HG02763 (cell line): ENCODE data around the gene IL9.
A peak's percentile ranks its signal among the peaks of the same experiment; 100 is the strongest.

ENCODE experiments used
- ATAC-seq: cut with Tn5 transposase; IDR thresholded peaks from one replicate; pipeline ENCODE4 v1.9.1; 2021; ENCODE audit warnings: mild to moderate bottlenecking, moderate library complexity; ENCODE audit not compliant: unreplicated experiment

IL9 gene

GRCh38 chr5:135894276-135894675 is 1.4 kb downstream of the IL9 start:
- no peak for ATAC-seq

DNA sequence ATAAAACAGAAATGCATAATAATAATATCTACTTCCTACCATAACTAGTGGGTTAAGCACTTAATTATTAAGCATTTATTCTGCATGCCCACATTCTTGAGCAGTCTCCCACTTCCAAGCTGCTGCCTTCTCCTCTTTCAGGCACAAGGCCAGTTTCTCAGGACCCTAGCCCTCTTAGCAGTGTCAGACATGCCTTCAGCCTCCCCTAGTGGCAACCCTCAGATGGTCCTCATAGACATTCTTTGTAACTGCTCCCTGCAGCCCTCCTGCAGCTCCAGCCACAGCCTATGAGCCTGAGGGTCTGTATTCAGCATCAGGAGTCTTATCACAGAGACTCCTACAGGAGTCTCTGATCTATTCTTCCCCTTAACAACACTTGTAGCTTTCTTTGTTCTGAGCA is 3.9 kb downstream of the IL9 start:
- ATAC-seq: no peak

DNA sequence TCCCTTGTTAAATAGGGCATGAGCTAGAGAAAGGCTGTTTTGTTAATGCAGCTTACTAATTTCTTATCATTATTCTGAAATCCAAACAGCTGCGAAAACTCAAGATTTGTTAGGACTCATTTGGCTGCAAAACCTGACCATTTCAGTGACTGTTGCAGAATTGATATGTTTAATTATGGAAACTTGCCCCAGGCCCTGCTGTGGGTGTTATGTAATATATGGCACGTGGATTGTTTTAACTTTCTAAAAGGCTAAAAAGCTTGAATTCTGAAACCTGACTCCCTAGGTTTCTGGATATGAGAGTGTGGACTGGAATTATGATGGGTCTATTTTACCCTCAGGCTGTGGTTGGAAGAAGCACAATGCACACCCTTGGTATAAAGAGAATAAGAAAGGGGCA is 4.4 kb downstream of the IL9 start:
- no peak for ATAC-seq

- peak; percentile 69 for ATAC-seq
These were observed 4.8 kb downstream of the IL9 start for GRCh38 chr5:135890867-135891266.

DNA sequence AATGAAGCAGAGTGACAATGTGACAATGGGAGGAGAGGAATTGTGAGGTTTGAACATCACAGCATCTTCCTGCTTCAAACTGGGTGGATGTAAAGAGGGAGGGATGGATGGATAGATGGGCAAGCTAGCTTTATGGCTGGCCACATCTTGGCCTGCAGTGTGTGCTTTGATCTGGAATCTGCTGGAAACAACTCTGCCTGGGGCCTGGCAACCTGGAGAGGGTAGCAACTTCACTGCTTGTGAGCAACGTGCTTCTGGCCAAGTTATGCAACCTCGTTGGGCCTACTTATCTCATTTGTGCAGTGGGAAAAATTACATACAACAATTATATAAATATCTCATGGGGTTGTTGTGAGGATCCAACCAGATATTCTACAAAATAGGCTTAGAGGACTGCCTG is 5.3 kb downstream of the IL9 start:
- no peak for ATAC-seq

- ATAC-seq: no peak
These were observed 7.6 kb downstream of the IL9 start for GRCh38 chr5:135887881-135888614.

DNA sequence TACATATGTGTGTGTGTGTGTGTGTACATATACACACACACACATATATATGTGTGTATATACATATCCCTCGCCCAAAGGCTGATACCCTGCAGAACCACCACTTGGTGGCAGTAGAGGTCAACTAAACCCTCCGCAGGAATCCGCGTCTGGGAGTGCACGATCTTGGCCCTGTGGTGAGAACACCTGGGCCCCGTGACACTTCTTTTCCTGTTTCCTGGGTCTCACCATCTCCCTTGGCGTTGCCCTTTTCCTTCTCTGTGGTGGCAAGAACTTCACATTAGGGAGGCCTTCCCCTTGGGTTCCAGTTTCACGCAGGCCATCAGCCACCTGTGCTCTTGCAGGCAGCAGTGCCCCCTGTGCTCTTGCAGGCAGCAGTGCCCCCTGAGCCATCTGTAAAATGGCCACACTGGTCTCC is 8.2 kb downstream of the IL9 start:
- peak; percentile 85 for ATAC-seq

DNA sequence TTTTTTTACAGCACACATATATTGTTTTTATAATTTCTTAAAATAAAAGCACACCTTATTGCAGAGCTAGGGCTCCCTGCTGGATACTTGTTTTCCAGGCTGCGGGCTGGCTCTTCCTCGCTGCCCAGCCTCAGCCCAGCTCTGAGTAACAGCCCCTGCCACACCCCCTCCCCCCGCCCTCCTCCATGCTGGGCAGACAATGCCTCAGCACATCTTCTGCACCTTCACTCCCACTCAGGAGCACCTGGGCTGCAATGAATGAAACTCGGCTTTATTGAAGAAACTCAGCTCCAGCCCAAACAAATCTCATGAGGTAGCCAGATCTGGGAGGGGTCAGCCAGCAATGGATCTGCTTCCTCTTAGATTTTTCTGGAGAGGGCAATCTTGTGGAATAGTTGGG is 9.5 kb downstream of the IL9 start:
- no peak for ATAC-seq

DNA sequence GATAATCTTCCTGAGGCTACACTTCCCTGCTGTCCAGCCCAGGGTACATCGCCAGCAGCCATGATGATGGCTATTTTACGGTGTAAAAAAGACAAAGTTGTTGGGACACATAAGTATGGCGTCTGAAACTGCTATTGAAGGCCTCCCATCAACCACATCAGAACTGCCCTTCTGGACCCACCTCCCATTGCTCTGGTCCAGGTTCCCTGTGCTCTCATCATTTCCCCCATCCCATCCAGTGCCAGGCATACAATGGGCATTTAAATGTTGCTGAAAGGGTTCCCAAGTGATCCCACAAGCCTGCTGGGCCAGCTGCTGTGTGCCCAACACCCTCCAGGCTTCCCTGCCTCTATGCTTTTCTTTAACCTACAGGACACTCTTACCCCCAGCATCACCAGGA is 10.6 kb downstream of the IL9 start:
- no peak for ATAC-seq

- ATAC-seq: no peak
These were observed 12.2 kb downstream of the IL9 start for GRCh38 chr5:135883441-135883840.

GRCh38 chr5:135883026-135883425 is 12.6 kb downstream of the IL9 start:
- ATAC-seq: no peak

GRCh38 chr5:135881819-135882218 is 13.8 kb downstream of the IL9 start:
- no peak for ATAC-seq

GRCh38 chr5:135881244-135881643 is 14.4 kb downstream of the IL9 start:
- ATAC-seq: no peak

DNA sequence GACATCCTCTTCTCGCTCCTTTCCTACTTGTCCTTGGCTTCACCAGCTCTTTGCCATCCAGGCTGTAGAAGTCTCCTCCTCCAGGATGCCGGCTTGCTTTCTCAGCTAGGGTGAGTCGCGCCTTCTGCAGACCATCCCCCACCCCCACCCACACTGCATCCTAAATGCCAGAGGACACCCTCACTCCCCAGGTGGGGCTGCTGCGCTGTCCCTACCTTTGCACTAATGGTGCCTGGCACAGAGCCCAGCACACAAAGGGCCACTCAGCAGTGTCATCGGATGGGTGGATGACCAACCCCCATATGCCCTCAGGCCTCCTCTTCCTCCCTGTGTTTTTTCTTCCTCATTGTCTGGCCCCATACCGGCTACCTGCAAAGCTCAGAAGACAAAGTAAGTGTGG is 14.8 kb downstream of the IL9 start:
- ATAC-seq: no peak

DNA sequence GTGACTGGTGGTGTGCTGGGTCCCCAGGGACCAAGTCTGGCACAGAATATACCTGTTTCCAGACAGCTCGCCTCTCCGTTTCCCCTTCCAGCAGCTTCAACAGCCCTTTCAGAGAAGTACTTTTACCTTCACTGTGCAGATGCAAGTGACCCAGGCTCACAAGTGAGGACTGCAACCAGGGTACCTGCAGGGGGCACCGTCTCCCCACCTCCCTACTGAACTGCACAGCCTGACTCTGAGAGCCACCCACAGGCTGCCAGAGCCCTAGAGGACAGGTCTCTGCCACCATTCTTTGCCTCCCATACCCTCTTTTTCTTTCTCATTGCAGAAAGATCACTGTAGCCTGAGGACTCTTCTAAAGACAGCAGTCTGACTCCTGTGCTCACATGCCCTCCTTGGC is 15.4 kb downstream of the IL9 start:
- no peak for ATAC-seq

DNA sequence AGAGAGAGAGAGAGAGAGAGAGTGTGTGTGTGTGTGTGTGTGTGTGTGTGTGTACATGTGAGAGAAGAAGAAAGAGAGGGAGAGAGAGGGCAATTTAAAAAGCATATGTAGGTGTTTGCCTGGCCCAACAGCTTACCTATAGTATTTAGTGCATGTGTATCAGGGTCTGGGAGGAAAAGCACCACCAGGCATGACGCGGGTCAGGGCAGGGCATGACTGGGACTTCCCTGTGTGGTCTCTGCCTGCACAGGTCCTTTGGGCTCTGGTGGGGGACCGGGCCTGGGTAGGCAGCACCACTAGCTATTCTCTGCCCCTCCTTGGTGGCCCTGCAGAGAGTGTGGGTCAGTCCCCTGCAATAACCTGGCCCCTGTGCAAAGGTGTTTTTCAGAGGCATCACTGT is 16.1 kb downstream of the IL9 start:
- ATAC-seq: no peak

GRCh38 chr5:135878156-135878620 is 17.5 kb downstream of the IL9 start:
- no peak for ATAC-seq

GRCh38 chr5:135877570-135878155 is 18.0 kb downstream of the IL9 start:
- ATAC-seq: no peak

GRCh38 chr5:135876146-135876545 is 19.5 kb downstream of the IL9 start:
- no peak for ATAC-seq

- no peak for ATAC-seq
These were observed 20.1 kb downstream of the IL9 start for GRCh38 chr5:135875567-135875966.

GRCh38 chr5:135874461-135874860 is 21.2 kb downstream of the IL9 start:
- ATAC-seq: no peak

DNA sequence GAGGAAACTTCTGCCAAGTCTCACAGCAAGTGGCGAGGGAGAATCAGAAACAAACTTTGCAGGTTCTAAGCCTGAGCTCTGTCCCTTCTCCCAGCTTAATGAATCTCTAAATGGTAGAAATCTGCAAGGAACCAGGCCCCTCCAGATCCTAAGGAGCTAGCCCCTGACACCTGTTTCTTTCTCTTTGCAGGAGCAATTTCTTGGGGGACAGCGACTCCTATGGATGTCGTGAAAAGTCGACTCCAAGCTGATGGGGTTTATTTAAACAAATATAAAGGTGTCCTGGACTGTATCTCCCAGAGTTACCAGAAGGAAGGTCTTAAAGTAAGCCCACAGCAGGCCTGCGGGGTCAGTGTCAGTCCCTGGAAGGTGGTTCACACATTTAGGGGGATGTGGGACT is 21.8 kb downstream of the IL9 start:
- ATAC-seq: no peak
